Measurements from ENCODE around the gene RGS3.

RGS3 gene

DNA sequence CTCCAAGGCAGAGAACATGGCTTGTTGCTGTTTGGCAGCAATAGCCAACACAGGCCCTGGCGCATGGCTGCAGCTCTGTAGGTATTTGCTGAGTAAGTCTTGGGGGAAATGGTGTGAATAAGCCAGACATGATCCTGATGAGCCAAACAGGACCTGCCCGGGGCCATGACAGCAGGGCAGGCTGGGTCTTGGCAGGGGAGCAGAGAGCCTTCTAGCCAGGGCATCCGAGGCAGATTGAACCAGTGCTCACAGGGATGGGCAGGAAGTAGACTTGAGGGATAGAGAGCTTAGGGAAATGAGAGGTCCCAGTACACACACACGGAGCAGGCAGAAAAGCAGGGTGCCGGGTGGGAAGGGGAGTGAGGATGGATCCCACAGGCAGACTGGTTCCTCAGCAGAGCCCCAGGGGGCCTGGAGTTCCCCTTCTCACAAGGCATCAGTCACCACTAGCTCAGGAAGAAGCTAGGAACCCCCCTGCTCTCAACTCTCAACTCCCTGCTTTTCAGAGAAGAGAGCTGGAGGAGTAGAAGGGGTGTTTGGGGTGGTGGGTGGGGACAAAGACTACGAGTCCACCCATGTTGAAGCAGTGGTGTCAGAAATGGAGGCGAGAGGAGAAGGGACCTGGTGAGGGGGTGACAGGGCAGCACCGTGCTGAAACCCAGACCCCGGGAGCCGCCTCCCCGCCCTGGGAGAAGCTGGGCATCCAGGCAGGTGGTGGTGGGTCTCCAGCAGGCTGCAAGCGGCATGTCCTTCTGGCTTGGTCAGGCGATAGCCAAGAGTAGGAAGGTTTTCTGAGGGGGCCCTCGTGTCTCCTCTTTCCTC lies 111.1 kb downstream of the RGS3 start:
- DNase-seq: no peak

- no peak for DNase-seq
Measured at GRCh38 chr9:113577525-113578261, 114.2 kb downstream of the RGS3 start.

DNA sequence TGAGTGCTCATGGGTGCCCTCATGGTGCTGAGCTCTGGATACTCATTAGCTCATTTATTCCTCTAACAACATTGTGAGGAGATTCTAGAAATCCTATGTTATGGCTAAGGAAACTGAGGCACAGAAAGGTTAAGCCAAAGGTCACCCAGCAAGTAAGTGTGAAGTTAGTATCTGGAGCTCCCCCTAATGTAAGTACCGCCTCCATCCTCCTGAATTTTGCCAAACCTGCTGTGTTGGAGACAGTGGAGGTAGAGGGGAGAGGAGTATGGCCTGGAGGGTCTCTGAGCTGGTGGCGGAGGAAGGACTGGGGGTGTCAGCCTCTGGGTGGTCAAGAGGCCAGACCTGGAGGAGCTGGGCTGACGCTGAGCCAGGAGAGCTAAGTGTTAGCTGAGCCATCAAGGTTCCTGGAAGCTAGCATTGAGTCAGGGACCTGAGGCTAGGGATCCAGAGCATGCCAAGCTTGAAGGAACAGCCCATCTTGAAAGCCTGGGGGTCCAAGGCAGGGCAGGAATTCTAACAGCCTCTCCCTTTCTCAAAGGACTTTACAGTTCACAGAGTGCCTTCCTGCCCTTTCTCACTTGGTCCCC lies 114.8 kb downstream of the RGS3 start:
- no peak for DNase-seq

DNA sequence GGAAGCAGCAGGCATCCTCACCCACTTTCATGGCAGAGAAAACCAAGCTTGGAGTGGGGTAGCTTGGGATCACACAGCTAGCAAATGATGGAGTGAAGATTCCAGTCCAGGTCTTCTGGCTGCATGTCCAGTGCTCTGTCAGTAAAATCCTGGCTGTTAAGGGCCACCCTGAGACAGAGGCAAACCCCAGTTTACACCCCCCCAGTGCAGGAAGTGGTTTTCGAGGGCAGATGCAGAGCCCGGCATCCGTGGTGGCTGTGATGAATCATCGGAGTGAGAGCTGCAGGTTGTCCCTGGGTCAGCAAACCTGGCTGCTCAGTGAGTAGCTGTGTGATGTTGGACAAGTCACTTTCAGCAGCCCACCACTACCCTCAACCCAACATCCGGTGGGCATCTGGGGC lies 115.4 kb downstream of the RGS3 start:
- peak; percentile 84 for DNase-seq

DNA sequence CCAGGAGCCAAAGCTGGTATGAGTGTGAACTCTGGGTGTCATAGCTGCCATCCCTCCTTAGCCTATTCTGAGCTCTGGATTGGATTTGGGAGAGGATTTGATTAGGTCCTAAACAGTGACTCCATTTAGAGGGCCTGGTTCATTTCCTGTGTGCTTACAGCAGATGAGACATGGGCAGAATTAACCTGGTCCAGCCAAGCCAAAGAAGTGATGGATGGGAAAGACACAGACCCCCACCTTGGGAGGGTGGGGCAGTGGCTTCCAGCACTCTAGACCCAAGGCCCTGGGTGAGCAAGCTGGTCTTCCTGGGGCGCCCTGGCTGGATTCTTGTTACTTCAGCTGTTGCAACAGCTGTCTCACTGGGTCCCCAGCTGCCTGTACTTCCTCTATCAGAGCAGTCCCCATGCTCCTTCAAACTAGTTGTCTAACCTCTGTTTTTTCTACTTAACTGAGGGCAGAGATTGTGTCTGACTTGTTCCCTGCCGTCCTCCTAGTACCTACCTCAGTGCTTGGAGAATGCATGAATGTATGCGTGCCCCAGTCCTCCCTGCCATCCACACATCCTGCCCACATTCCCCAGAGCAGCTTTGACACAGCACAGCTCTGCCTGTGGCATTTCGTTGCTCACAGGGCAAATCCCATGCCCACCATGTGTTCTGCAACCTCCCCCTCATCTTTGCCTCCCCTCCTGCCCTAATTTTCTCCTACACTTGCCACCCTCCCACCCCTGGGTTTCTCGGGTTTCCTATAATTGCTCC lies 115.9 kb downstream of the RGS3 start:
- DNase-seq: no peak

DNA sequence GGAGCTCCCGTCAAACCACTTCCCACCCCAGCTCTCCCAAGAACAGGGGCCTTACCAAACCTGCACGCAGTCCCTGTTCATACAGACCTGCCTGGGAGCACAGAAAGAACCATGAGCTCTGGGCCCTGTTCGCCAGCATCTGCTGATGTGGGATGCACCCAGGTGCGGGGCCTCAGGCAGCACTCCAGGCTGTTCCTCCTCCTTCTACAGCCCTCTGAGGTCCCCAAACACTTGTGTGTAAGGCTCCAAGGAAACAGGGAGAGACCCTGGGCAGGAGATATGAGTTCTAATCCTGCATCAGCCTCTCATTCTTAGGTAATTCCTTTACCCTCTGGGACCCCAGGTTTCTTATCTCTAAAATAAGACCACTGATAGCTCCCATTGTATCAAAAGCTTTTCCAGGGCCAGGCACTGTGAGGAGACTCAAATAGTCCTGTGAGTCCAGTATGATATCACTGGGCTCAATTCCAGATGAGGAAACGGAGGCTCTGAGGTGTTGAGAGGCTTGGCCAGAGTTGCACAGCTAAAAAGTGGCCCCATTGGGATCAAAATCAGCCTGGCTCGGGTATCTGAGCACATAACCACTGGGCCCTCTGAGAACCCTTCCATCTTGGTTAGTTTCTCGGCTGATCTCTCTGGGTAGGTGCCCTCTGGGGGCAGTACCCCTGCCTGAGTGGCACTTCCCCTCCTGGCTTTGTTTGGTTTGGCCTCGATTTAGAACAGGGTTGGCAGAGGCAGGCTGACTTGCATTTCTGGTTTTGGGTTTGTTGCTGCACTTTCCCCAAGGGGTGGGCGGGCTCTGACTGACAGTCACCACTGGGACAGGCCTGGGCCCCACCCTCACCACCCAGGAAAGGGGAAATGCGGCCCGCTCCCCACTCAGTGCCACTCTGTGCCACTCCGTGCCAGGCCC lies 116.8 kb downstream of the RGS3 start:
- peak; percentile 75 for DNase-seq

- peak; percentile 16 for DNase-seq
Measured at GRCh38 chr9:113580954-113581311, 117.4 kb downstream of the RGS3 start.

GRCh38 chr9:113581865-113582697 lies 118.6 kb downstream of the RGS3 start:
- DNase-seq: peak; percentile 75

DNA sequence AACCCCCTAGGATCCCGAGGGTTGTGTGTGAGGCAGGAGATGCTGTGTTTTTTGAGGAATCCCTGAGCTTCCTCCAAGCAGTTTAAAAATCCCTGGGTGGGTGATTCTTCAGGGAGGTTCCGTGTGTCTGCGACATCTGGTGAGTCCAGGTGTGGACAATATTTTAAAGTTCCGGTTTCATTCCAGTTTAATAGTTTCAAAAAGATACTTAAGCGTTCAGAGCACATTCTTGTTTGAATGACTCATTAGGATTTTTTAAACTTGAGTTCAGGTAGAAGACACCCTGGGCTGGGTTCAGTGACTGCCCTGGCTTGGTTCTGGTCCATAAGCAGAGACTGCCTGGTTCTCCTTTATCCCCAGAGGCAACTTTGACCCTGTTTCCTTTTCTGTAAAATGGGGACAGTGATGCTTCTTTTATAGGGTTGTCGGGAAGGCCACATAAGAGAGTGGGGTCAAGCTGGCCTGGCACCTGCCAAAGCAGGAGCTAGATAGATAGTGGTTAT lies 119.2 kb downstream of the RGS3 start:
- DNase-seq: no peak

DNA sequence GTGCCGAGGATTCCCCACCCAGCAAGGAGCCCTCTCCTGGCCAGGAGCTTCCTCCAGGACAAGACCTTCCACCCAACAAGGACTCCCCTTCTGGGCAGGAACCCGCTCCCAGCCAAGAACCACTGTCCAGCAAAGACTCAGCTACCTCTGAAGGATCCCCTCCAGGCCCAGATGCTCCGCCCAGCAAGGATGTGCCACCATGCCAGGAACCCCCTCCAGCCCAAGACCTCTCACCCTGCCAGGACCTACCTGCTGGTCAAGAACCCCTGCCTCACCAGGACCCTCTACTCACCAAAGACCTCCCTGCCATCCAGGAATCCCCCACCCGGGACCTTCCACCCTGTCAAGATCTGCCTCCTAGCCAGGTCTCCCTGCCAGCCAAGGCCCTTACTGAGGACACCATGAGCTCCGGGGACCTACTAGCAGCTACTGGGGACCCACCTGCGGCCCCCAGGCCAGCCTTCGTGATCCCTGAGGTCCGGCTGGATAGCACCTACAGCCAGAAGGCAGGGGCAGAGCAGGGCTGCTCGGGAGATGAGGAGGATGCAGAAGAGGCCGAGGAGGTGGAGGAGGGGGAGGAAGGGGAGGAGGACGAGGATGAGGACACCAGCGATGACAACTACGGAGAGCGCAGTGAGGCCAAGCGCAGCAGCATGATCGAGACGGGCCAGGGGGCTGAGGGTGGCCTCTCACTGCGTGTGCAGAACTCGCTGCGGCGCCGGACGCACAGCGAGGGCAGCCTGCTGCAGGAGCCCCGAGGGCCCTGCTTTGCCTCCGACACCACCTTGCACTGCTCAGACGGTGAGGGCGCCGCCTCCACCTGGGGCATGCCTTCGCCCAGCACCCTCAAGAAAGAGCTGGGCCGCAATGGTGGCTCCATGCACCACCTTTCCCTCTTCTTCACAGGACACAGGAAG lies 120.2 kb downstream of the RGS3 start:
- no peak for DNase-seq

DNA sequence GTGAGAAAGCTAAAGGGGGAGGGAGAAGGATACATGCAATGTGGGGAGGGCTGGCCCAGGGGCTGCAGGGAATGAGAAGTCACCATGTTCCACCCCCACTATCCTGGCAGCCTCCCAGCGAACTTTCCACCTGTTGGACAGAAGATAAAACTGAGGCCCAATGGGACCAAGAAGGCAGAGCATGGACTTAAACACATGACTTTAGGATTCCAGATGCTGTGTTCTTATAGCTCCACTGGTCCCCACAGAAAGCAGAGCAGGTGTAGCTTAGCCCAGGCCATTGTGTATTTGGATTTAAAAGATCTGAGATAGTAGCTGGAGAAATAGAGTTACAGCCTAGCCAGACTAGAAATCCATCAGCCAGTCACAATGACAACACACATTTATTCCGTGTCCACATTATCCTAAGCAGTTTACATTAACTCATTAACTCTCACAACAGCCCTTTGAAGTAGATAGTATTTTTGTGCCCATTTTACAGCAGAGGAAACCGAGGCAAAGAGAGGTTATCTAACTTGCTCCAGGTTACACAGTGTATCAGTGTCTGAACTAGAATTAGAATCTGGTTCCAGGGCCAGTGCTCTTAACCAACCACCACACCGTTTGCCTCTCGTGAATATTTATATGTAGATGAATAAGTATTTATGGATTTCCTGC lies 121.0 kb downstream of the RGS3 start:
- no peak for DNase-seq

DNA sequence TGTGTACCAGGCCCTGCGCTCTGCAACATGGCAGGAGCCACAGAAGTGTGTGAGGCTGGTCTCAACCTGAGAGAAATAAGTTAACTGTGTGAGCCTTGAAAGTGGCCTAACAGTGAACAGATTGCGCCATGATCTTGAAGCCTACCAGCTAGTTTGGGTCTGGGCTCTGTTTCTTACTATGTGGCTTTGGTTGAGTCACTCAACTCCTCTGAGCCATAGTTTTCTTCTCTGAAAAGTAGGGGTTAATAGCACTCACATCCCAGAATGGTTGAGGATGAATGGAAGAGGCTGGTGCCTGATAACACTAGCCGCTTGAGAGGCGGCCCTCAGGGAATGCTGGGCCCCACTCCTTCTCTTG lies 121.5 kb downstream of the RGS3 start:
- no peak for DNase-seq

DNA sequence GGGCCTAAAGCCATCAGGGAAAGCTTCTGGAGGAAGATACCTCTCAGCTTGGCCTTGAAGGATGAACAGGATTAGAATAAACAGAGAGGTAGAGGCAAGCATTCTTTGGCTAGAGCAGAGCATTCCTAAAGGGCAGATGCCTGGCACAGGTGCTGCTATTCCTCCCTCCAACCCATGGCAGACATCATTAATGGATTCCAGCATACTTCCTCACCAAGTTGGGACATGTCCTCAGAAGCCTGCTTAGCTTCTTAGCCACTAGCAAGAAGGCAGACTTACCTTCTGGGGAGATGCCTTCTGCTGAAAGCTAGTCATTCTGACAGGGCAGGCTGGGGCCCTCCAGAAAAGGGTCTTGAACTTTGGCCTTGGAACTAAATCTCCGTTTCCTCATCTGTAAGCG lies 122.0 kb downstream of the RGS3 start:
- no peak for DNase-seq

DNA sequence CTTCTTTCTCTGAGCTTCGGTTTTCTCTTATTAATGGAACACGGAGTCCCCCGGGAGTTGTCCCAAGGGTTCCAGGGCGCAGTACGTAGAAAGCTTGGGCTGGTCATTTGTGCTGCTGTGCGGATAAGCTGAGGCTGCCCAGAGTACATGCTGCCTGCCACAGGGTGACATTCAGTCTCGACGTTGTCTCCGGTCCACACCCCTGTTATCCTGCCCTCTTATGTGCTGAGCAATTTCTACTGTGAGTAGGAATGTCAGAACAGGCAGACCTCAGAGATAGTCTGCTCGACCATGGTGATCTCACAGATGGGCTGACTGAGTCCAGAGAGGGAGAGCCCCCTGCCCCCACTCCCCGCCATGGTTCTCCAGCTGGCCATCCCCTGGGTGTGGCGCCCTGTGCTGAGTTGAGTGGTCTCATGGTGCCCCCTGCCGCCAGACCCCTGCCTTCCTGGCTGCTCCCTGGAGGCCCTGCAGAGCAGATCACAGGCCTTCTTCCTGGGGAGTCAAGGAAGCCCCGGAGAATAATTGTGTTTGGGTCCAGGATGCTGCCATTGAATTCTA lies 124.0 kb downstream of the RGS3 start:
- DNase-seq: no peak

GRCh38 chr9:113588242-113588810 lies 124.8 kb downstream of the RGS3 start:
- DNase-seq: no peak

DNA sequence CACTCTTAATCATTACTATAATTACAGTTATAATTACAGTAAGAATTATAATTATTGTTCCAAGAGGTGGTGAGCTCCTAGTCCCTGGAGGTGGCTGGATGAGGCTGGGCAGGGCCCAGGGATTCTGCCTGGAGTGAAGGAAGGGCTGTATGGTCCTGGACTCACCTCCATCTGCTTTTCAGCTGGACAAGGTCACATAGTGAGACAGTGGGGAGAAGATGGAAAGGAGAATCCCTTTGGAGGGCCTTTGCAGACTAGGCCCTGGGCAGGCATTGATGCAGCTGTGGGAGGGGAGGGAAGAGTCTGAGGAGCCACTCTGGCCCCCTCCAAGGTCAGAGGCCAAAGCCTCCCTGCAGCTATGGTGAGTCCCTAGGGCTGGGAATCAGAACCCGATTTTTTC lies 125.4 kb downstream of the RGS3 start:
- DNase-seq: no peak

GRCh38 chr9:113589407-113589806 lies 125.9 kb downstream of the RGS3 start:
- no peak for DNase-seq

DNA sequence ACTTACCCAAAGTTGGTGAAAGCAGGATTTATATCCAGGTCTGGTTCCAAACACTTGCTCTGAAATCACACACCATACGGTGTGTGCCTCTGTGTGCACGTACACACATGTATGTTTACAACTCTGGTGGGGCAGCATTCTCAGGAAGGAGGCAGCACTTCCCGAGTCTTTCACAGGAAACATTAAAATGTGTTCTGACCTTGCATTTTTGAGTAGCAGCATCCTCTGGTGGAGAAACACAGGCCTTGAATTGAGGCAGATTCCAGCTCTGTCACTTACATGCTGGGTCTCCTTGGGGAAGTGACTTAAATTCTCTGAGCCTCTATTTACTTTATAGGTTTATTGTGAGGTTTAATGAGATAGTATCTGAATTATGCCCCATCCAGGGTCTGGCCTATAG lies 126.4 kb downstream of the RGS3 start:
- DNase-seq: no peak

GRCh38 chr9:113590389-113590788 lies 126.9 kb downstream of the RGS3 start:
- no peak for DNase-seq
